GM12865 (cell line): ENCODE data around the gene SLC38A11.

Experiments used
- DNase-seq: peaks from one replicate; pipeline ENCODE4 v3.0.0; 2010; ENCODE audit warnings: low read depth
- H3K4me3 ChIP-seq: 2 replicates; pipeline ENCODE4 v1.5.1; 2011; ENCODE audit warnings: mild to moderate bottlenecking, low read depth, low read length, control low read depth
- CTCF ChIP-seq: IDR thresholded peaks from 2 replicates; pipeline ENCODE4 v1.5.1; 2011; ENCODE audit warnings: low read length, control low read depth, low read depth, inconsistent platforms; ENCODE audit not compliant: insufficient read depth; ENCODE audit errors: missing control alignments

Gene SLC38A11

GRCh38 chr2:164974221-164974620 is 18.9 kb upstream of the SLC38A11 start:
- no peak for DNase-seq
- no peak overlapping the region for H3K4me3 ChIP-seq
- TF ChIP-seq CTCF: no peak

GRCh38 chr2:164972216-164972615 is 16.9 kb upstream of the SLC38A11 start:
- no peak for TF ChIP-seq CTCF
- no peak overlapping the region for H3K4me3 ChIP-seq
- DNase-seq: no peak

GRCh38 chr2:164969909-164970690 is 14.8 kb upstream of the SLC38A11 start:
- DNase-seq: no peak
- H3K4me3 ChIP-seq: no peak overlapping the region
- no peak for TF ChIP-seq CTCF

- TF ChIP-seq CTCF: no peak
- DNase-seq: no peak
- H3K4me3 ChIP-seq: no peak overlapping the region
Measured at GRCh38 chr2:164967781-164968228, 12.5 kb upstream of the SLC38A11 start.

GRCh38 chr2:164967361-164967760 is 12.0 kb upstream of the SLC38A11 start:
- H3K4me3 ChIP-seq: no peak overlapping the region
- TF ChIP-seq CTCF: no peak
- DNase-seq: no peak

- no peak overlapping the region for H3K4me3 ChIP-seq
- DNase-seq: no peak
- no peak for TF ChIP-seq CTCF
Measured at GRCh38 chr2:164964700-164965099, 9.4 kb upstream of the SLC38A11 start.

- no peak for DNase-seq
- TF ChIP-seq CTCF: no peak
Measured at GRCh38 chr2:164960159-164960558, 4.8 kb upstream of the SLC38A11 start.

More at GRCh38 chr2:164960159-164960558, 4.8 kb upstream of the SLC38A11 start:
- no peak overlapping the region for H3K4me3 ChIP-seq
